Activated CD4-positive, alpha-beta T cell treated with anti-CD3 and anti-CD28 coated beads for 36 hours (primary cell): Measurements from ENCODE around the gene NEAT1. TPM values are rescaled to one million over a fixed set of nuclear protein-coding genes. Genes with fewer than 3 reads are reported as not detected.
"Not testable (repeated sequence)": the region's sequence is repeated elsewhere in the genome, so short reads cannot be mapped to it uniquely, and the experiment has no call there.

Experiments used
- ATAC-seq: fragments of 200-7000 bp; cut with Tn5 transposase; one replicate; pipeline ENCODE4 v1.10.0; 2021; ENCODE audit warnings: mild to moderate bottlenecking, moderate library complexity
- CTCF ChIA-PET: fragments of 350-600 bp; sonication (Branson Sonifier 250); formaldehyde crosslinking; loops from one replicate; lab custom pipeline; 2021; ENCODE audit warnings: antibody characterized with exemption; lab: Charles Lee
- POLR2A ChIA-PET: fragments of 350-600 bp; sonication (Branson Sonifier 250); formaldehyde crosslinking; loops from one replicate; lab custom pipeline; 2021; ENCODE audit warnings: antibody characterized with exemption, inconsistent platforms; lab: Charles Lee
- DNase-seq: peaks from one replicate; pipeline ENCODE4 v3.0.0-alpha.2; 2020
- H3K27ac Mint-ChIP-seq: one replicate; pipeline ENCODE4 v1.8.0; 2021; ENCODE audit warnings: mixed read lengths
- H3K27me3 Mint-ChIP-seq: one replicate; pipeline ENCODE4 v1.8.0; 2021; ENCODE audit warnings: mixed read lengths
- H3K36me3 Mint-ChIP-seq: one replicate; pipeline ENCODE4 v1.8.0; 2021; ENCODE audit warnings: low read depth, mixed read lengths
- H3K4me1 Mint-ChIP-seq: one replicate; pipeline ENCODE4 v1.8.0; 2021; ENCODE audit warnings: mixed read lengths
- H3K4me3 Mint-ChIP-seq: one replicate; pipeline ENCODE4 v1.8.0; 2021; ENCODE audit warnings: mild to moderate bottlenecking, moderate library complexity, mixed read lengths
- H3K9me3 Mint-ChIP-seq: one replicate; pipeline ENCODE4 v1.8.0; 2021; ENCODE audit warnings: low read depth, mixed read lengths
- intact Hi-C, 2 experiments: fragments of 100-400 bp; cut with DNase I in 1 of 2; cut with micrococcal nuclease in 1 of 2; formaldehyde crosslinking; loops; one replicate each; pipeline versions ENCODE4 v1.14.2 to v1.15.1; 2022 to 2024; cut with DNase I, micrococcal nuclease
- total RNA-seq, 2 experiments: library from RNA; stranded (reverse); gene quantifications; one replicate each; pipeline ENCODE4 v1.2.3, GENCODE V29; 2021

Gene NEAT1
- total RNA-seq, 2 experiments from 2014 or later: 435 to 569 TPM

DNA sequence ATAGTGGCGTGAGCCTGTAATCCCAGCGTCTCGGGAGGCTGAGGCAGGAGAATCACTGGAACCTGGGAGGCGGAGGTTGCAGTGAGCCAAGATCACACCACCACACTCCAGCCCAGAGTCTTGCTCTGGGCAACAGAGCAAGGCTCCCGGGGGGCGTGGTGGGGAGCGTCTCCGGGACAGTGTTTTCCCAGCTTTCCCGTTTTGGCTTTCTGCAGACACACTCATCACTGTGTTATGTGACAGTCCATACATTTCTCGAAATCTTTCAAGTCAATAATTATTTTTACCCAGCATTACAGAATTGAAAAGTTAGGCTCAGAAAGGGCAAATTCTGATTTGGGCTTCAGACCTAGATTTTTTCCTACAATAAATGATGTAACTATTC lies 31.7 kb downstream of the NEAT1 start:
- no peaks in the 10 kb centered on the region for H3K27me3 Mint-ChIP-seq
- H3K9me3 Mint-ChIP-seq: no peaks in the 10 kb centered on the region
- peaks cover 37% of the 10 kb centered on the region for H3K4me1 Mint-ChIP-seq
- DNase-seq (no peak), ATAC-seq (no peak)
- H3K27ac Mint-ChIP-seq: peak overlapping the region; percentile 85
- intact Hi-C loops: loop anchor here in 1 of 2 experiments (2.0 kb wide), 1 partner anchor 14 kb away; no protein-coding TSS in a partner anchor
- ChIA-PET POLR2A (interaction anchor here (1.0 kb wide), 1 partner anchor 26 kb away, joined by 4 read pairs; no protein-coding TSS in a partner anchor), CTCF (interaction anchor here (0.8 to 1.3 kb wide), 2 partner anchors 39 to 58 kb away, joined by 3 read pairs; no protein-coding TSS in a partner anchor)
- H3K4me3 Mint-ChIP-seq: peak overlapping the region; percentile 92
- peaks cover 1% of the 10 kb centered on the region for H3K36me3 Mint-ChIP-seq

DNA sequence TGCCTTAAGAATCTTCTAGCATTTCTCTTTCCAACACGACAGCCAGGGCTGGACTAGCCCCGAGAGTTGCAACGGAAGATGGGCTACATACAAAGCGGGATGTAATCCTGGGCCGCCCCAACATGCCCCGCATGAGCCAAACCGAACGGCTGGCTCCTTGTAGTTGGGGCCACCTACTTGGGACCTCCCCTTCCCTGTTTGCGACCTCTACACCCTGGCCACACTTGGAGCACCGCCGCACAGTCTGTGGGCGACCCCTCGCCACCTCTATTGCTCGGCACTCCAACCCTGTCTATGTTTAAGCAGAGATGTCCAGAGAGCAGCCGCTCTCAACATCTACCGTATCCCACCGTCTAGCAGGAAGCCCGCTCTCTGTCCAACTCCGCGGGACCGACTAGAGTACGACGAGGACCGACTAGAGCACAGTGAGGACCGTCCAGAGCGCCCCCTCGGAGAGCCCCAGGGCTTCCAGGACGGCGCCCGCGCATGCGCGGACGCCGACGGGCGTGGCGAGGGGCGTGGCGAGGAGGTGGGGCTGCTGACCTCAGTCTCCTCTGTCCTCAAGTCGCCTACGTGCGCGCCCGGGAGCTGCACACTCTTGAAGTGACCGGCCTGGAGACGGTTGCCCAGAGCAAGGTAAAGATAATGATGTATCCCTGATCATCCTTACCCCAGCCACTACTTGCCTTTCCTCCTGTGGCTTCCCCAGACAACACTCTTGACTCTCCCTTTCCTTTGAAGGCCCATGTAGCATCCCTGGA lies 32.3 kb downstream of the NEAT1 start:
- H3K27ac Mint-ChIP-seq: peak overlapping the region; percentile 85
- ChIA-PET POLR2A (interaction anchor here (0.8 to 1.0 kb wide), 5 partner anchors 17 to 44 kb away, joined by 3 to 6 read pairs (median 4); partner anchors contain the start of genes MALAT1 and NEAT1), CTCF (interaction anchor here (1.0 to 1.4 kb wide), 2 partner anchors 14 to 17 kb away, joined by 3 read pairs; no protein-coding TSS in a partner anchor)
- peak overlapping the region; percentile 92 for H3K4me3 Mint-ChIP-seq
- H3K9me3 Mint-ChIP-seq: no peaks in the 10 kb centered on the region
- DNase-seq: peak; percentile 91
- peaks cover 1% of the 10 kb centered on the region for H3K36me3 Mint-ChIP-seq
- intact Hi-C loops: loop anchor here (1.0 to 2.0 kb wide), 2 partner anchors 14 to 73 kb away; partner anchors contain the start of gene SLC25A45 (in 1 of the 2)
- peak; percentile 94 for ATAC-seq
- no peaks in the 10 kb centered on the region for H3K27me3 Mint-ChIP-seq
- peaks cover 40% of the 10 kb centered on the region for H3K4me1 Mint-ChIP-seq

DNA sequence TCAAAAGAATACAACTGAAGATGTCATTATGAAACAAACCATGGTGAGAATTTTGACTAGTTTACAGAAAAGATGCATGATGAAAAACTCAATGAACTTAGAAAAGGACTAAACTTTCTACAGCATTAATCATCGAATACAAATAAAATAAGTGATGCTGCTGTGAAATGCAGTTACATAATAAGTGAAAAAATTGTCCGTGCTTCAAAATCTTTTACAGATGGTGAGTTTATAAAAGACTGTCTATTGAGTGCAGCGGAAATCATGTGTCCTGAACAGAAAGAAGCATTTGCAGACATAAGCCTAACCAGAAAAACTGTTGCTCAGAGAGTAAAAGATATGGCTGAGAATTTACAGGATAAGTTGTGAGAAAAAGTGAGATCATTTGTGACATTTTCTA lies 33.8 kb downstream of the NEAT1 start:
- H3K27ac Mint-ChIP-seq: no peak overlapping the region
- no peak for ATAC-seq
- peaks cover 40% of the 10 kb centered on the region for H3K4me1 Mint-ChIP-seq
- H3K27me3 Mint-ChIP-seq: no peaks in the 10 kb centered on the region
- intact Hi-C loops: no loop called here
- peak overlapping the region; percentile 92 for H3K4me3 Mint-ChIP-seq
- no peaks in the 10 kb centered on the region for H3K9me3 Mint-ChIP-seq
- POLR2A ChIA-PET: no interaction called here
- CTCF ChIA-PET: interaction anchor here (1.1 kb wide), 1 partner anchor 54 kb away, joined by 5 read pairs; no protein-coding TSS in a partner anchor
- no peak for DNase-seq
- H3K36me3 Mint-ChIP-seq: peaks cover 1% of the 10 kb centered on the region

DNA sequence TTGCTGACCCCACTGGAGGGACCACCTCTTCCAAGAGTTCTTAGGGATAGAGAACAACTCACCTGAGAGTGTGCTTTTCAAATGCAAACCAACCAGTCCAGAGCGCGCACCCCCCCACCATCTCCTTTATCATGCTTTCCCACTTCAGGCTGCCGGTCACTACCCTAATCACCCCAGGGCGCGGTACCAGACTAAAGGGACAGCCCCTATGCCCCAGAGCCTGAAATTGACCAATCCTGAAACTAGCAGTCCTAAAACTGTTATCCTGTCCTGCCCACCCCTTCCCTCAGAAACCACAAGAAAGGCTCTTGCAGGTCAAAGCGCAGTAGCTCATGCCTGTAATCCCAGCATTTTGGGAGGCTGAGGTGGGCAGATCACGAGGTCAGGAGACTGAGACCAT lies 37.0 kb downstream of the NEAT1 start:
- no peak overlapping the region for H3K4me3 Mint-ChIP-seq
- no peak for ATAC-seq
- POLR2A ChIA-PET: no interaction called here

DNA sequence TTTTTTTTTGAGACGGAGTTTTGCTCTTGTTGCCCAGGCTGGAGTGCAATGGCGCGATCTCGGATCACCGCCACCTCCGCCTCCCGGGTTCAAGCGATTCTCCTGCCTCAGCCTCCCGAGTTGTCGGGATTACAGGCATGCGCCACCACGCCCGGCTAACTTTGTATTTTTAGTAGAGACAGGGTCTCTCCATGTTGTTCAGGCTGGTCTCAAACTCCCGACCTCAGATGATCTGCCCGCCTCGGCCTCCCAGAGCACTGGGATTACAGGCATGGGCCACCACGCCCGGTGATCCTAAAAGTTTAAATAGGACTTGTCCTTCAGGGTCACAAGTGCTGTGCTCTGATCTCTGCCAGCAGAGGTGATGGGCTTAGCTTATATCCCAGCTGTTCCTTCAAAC lies 42.9 kb downstream of the NEAT1 start:
- DNase-seq, H3K4me3 Mint-ChIP-seq, H3K9me3 Mint-ChIP-seq, H3K27ac Mint-ChIP-seq, H3K27me3 Mint-ChIP-seq, ATAC-seq, H3K36me3 Mint-ChIP-seq, intact Hi-C loops: not testable (repeated sequence)
- CTCF ChIA-PET: interaction anchor here (1.0 to 1.9 kb wide), 3 partner anchors 28 to 151 kb away, joined by 3 to 5 read pairs (median 4); partner anchors contain the start of gene CDC42EP2
- POLR2A ChIA-PET: interaction anchor here (1.6 kb wide), 1 partner anchor 32 kb away, joined by 6 read pairs; no protein-coding TSS in a partner anchor
- peaks cover 14% of the 10 kb centered on the region for H3K4me1 Mint-ChIP-seq

More for the DNA sequence above, 37.0 kb downstream of the NEAT1 start:
- CTCF ChIA-PET: interaction anchor here (0.6 to 1.4 kb wide), 2 partner anchors 13 to 20 kb away, joined by 3 to 4 read pairs; no protein-coding TSS in a partner anchor
- intact Hi-C loops: no loop called here
- peaks cover 25% of the 10 kb centered on the region for H3K4me1 Mint-ChIP-seq
- peaks cover 1% of the 10 kb centered on the region for H3K36me3 Mint-ChIP-seq
- H3K27me3 Mint-ChIP-seq: no peaks in the 10 kb centered on the region
- H3K27ac Mint-ChIP-seq: no peak overlapping the region
- no peak for DNase-seq
- H3K9me3 Mint-ChIP-seq: no peaks in the 10 kb centered on the region

DNA sequence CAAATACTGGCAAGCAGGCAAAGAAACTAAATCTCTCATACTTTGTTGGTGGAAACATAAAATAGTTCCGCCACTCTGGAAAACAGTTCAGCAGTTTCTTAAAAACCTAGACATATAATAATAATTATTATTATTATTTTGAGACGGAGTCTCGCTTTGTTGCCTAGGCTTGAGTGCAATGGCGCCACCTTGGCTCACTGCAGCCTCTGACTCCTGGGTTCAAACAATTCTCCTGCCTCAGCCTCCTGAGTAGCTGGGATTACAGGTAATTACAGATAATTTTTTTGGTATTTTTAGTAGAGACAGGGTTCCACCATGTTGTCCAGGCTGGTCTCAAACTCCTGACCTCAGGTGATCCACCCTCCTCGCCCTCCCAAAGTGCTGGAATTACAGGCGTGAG lies 44.7 kb downstream of the NEAT1 start:
- H3K27me3 Mint-ChIP-seq, DNase-seq, CTCF ChIA-PET, H3K36me3 Mint-ChIP-seq, H3K27ac Mint-ChIP-seq, intact Hi-C loops, H3K9me3 Mint-ChIP-seq, H3K4me3 Mint-ChIP-seq, ATAC-seq: not testable (repeated sequence)
- peaks cover 31% of the 10 kb centered on the region for H3K4me1 Mint-ChIP-seq
- POLR2A ChIA-PET: interaction anchor here (1.6 kb wide), 1 partner anchor 30 kb away, joined by 6 read pairs; no protein-coding TSS in a partner anchor

DNA sequence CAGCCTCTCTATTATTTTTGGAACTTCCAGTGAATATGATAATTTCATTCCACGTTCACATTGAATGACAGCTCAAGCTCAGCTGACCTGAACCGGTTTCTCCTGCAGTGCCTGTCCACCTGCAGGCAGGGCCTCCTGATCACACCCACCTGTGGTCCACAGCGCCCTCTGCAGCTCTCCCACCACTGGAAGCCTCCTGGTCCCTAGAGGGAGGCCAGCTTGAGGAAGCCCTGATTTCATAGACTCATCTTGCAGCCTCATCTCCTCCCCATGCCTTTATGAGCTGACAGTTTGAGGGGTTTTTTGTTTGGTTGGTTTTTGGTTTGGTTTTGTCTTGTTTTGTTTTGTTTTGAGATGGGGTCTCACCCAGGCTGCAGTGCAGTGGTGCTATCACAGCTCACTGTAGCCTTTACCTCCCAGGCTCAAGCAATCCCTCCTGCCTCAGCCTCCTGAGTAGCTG lies 46.3 kb downstream of the NEAT1 start:
- H3K27ac Mint-ChIP-seq: peak overlapping the region; percentile 51
- peaks cover 38% of the 10 kb centered on the region for H3K4me1 Mint-ChIP-seq
- intact Hi-C loops: loop anchor here (1.0 to 2.0 kb wide), 3 partner anchors 14 to 103 kb away; no protein-coding TSS in a partner anchor
- no peaks in the 10 kb centered on the region for H3K36me3 Mint-ChIP-seq
- H3K9me3 Mint-ChIP-seq: no peaks in the 10 kb centered on the region
- no peaks in the 10 kb centered on the region for H3K27me3 Mint-ChIP-seq
- CTCF ChIA-PET: interaction anchor here (0.6 to 1.8 kb wide), 13 partner anchors 9 to 600 kb away, joined by 3 to 21 read pairs (median 3); partner anchors contain the start of gene MALAT1
- POLR2A ChIA-PET: interaction anchor here (0.6 to 5.9 kb wide), 10 partner anchors 9 to 1328 kb away, joined by 3 to 180 read pairs (median 4); partner anchors contain the start of genes MALAT1 and ZNRD2
- no peak overlapping the region for H3K4me3 Mint-ChIP-seq
- peak; percentile 55 for ATAC-seq
- DNase-seq: peak; percentile 86

DNA sequence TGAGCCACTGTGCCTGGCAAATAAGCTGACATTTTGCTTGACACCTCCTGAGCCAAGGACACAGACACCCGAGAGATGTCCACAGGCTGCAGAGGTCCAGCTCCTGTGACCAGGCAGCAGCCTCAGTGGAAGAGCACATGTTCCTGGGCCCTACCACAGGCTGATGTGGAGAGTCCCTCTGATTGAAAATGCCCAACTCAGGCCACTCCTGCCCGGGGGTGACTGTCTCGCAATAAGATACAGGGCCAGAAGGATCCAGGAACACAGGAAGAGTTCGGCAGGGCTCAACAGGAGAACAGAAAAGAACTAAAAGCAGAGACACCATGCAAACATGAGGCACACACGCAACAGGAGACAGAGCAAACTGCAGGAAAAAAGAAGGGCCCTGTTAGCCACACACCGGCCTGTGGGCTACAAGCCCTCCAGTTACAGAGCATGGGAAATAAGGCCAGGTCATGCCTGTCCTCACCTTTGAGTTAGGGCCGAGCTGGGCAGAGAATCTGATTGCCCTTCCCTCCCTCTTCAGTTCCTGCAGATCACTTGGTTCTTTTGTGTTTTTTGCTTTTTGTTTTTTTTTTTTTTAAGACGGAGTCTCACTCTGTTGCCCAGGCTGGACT lies 47.9 kb downstream of the NEAT1 start:
- Mint-ChIP-seq H3K36me3 (peaks cover 4% of the 10 kb centered on the region), H3K27ac (peak overlapping the region; percentile 33), H3K9me3 (no peaks in the 10 kb centered on the region), H3K27me3 (no peaks in the 10 kb centered on the region), H3K4me3 (no peak overlapping the region), H3K4me1 (peaks cover 42% of the 10 kb centered on the region)
- ATAC-seq (no peak), DNase-seq (no peak)
- ChIA-PET POLR2A (interaction anchor here (2.9 to 5.9 kb wide), 3 partner anchors 22 to 50 kb away, joined by 58 to 180 read pairs (median 116); partner anchors contain the start of genes MALAT1 and NEAT1), CTCF (interaction anchor here (0.6 to 3.7 kb wide), 8 partner anchors 10 to 274 kb away, joined by 3 to 18 read pairs (median 5); no protein-coding TSS in a partner anchor)
- intact Hi-C loops: no loop called here

DNA sequence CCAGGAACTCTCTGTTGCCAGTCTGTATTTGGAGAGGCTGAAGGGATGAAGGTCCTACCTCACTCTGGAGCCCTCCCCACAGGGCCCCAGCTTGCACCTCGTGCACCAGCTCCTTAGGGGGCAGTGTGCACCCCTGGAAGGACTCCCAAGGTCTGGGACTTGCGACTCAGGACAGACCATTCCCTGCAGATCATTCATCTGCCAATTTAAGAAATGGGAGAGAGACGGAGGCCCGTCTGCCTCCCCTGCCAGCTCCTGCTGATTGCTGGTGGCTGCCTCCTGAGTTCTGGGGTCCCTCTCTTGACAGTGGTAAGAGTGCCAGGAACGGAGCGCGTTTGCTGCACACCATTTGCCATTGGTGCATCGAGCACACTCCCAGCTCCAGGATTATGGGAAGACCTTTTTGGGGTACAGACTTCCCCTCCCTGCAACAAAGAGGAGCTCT lies 48.9 kb downstream of the NEAT1 start:
- Mint-ChIP-seq H3K27ac (peak overlapping the region; percentile 92), H3K36me3 (peaks cover 9% of the 10 kb centered on the region), H3K4me1 (peaks cover 47% of the 10 kb centered on the region), H3K4me3 (peak overlapping the region; percentile 62), H3K9me3 (no peaks in the 10 kb centered on the region), H3K27me3 (no peaks in the 10 kb centered on the region)
- DNase-seq (peak; percentile 47), ATAC-seq (no peak)
- POLR2A ChIA-PET: interaction anchor here (0.6 to 5.9 kb wide), 23 partner anchors 10 to 1173 kb away, joined by 3 to 180 read pairs (median 5); partner anchors contain the start of genes DPF2, MALAT1, NEAT1 and SLC25A45
- CTCF ChIA-PET: interaction anchor here (0.6 to 3.7 kb wide), 15 partner anchors 9 to 915 kb away, joined by 3 to 18 read pairs (median 4); partner anchors contain the start of gene MALAT1
- intact Hi-C loops: no loop called here

DNA sequence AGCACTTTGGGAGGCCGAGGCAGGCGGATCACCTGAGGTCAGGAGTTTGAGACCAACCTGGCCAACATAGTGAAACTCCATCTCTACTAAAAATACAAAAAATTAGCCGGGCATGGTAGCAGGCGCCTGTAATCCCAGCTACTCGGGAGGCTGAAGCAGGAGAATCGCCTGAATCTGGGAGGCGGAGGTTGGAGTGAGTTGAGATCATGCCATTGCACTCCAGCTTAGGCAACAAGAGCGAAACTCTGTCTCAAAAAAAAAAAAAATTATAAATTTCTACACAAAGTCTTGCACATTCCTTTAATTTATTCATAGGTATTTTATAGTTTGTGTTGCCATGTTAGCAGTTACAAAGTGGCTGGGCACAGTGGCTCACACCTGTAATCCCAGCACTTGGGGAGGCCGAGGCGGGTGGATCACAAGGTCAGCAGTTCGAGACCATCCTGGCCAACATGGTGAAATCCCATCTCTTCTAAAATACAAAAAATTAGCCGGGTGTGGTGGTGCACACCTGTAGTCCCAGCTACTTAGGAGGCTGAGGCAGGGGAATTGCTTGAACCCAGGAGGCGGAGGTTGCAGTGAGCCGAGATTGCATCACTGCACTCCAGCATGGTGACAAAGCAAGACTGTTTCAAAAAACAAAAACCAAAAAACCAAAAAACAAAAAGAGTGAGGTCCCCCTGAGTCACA lies 50.1 kb downstream of the NEAT1 start:
- POLR2A ChIA-PET: interaction anchor here (0.6 to 5.9 kb wide), 17 partner anchors 12 to 136 kb away, joined by 3 to 180 read pairs (median 4); partner anchors contain the start of genes MALAT1, NEAT1 and SLC25A45
- Mint-ChIP-seq H3K4me3 (peak overlapping the region; percentile 62), H3K27ac (peak overlapping the region; percentile 92), H3K36me3 (peaks cover 16% of the 10 kb centered on the region), H3K4me1 (peaks cover 48% of the 10 kb centered on the region)
- CTCF ChIA-PET: interaction anchor here (0.7 to 3.7 kb wide), 12 partner anchors 13 to 53 kb away, joined by 3 to 18 read pairs (median 5); partner anchors contain the start of gene MALAT1
- not testable (repeated sequence) for ATAC-seq, H3K27me3 Mint-ChIP-seq, H3K9me3 Mint-ChIP-seq, DNase-seq
- intact Hi-C loops: loop anchor here (1.0 kb wide), 7 partner anchors 21 to 90 kb away; partner anchors contain the start of genes SLC25A45 (in 2 of the 2) and NEAT1 (in 1 of the 2)
